Measurements from ENCODE around the gene TM9SF4. TPM values are rescaled to one million over a fixed set of nuclear protein-coding genes. Genes with fewer than 3 reads are reported as not detected.

TM9SF4 gene, protein sequence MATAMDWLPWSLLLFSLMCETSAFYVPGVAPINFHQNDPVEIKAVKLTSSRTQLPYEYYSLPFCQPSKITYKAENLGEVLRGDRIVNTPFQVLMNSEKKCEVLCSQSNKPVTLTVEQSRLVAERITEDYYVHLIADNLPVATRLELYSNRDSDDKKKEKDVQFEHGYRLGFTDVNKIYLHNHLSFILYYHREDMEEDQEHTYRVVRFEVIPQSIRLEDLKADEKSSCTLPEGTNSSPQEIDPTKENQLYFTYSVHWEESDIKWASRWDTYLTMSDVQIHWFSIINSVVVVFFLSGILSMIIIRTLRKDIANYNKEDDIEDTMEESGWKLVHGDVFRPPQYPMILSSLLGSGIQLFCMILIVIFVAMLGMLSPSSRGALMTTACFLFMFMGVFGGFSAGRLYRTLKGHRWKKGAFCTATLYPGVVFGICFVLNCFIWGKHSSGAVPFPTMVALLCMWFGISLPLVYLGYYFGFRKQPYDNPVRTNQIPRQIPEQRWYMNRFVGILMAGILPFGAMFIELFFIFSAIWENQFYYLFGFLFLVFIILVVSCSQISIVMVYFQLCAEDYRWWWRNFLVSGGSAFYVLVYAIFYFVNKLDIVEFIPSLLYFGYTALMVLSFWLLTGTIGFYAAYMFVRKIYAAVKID
- 25.7 and 38.2 TPM in 2 replicates for total RNA-seq

DNA sequence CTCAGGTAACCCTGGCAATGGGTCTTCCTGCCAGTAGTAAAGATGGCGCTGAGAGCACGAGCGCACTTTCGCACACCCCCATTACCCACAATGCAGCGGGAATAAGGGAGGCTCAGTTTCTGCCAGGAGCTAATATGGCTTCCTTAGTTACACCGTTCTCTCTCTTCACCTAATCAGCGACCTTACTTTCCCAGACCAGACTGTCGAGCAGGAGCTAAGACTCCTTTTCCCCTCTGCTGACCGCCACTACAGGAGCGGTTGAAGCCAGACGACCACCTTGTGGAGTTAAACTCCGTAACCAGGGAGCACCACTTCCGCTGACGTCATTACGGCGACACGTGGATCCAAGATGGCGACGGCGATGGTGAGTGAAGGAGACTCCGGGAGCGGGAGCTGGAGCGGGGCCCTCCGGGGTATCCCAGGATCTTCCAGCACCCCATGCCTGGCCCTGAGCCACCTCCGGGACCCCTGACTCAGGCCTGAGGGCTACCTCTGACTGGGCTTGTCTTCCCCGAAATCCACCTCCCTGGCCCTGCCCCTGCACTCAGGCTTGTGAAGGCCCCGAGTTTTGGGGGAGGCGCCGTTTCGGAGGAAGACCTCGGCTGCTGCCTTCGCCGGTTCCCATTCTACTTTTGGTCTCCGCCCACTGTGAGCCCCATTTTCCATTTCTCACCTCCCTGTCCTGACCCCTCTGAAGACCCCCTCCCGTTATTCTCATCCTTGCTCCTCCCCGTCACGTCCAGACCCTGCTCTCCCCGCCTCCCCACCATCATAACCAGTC, at the start of gene TM9SF4:
Gene TM9SF4, plus strand, starts transcription at position 323 of the 781 bp plus-strand sequence. Its CDS starts 27 bp downstream, at position 350.

DNA sequence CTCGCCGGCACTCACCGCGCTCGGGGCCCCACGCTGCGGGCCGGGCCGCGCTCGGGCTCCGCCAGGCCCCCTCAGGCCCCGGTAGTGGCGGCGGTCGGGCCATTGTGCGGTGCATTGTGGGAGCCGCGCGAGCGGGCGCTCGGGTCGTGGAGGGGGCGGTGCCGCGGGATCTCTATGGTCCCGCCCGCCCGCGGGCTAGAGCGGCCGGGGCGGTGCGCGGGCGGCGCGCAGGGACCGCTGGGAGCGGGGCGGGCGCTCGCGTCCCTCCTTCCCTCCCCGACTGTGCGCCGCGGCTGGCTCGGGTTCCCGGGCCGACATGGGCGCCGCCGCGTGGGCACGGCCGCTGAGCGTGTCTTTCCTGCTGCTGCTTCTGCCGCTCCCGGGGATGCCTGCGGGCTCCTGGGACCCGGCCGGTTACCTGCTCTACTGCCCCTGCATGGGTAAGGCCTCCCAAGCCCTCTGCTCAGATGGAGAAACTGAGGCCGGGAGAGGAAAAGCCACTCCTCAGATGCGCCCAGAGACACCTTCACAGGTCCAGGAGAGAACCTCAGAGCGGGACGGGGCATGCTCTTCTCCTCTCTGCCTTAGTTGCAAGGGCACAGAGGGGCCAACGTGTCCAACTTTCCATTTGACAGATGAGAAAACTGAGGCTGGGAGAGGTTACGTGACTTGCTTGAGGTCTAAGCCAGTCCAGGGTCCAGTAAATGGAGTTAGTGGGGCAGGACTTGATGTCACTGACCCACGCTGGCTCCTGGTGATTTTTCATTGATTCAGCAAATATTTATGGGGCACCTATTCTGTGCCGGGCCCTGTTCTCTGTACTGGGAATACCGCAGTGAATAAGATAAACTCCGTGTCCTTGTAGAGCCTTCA, 98.3 kb downstream of the TM9SF4 start, which contains the start of the genes PLAGL2 and POFUT1:
Gene PLAGL2, minus strand, starts transcription at position 118 of the 873 bp plus-strand sequence. CDS start 5,565 bp downstream, outside the sequence.
Gene POFUT1, plus strand, starts transcription at position 255 of the 873 bp plus-strand sequence. Its CDS starts 62 bp downstream, at position 317.

Other genes starting within 250 kb of the TM9SF4 start
- gene DUSP15, start 239.2 kb upstream of the TM9SF4 start, total RNA-seq: not detected in 2 replicates
- gene TTLL9, start 239.1 kb upstream of the TM9SF4 start, total RNA-seq: not detected in 2 replicates
- gene PDRG1, start 157.7 kb upstream of the TM9SF4 start, total RNA-seq: 13.0 and 18.0 TPM in 2 replicates
- gene XKR7, start 141.6 kb upstream of the TM9SF4 start, total RNA-seq: not detected in 2 replicates
- not detected in 2 replicates for gene CCM2L, start 99.3 kb upstream of the TM9SF4 start, total RNA-seq
- gene HCK, start 57.5 kb upstream of the TM9SF4 start, total RNA-seq: not detected in 2 replicates
- gene PLAGL2, start 98.0 kb downstream of the TM9SF4 start, total RNA-seq: 8.3 and 10.6 TPM in 2 replicates
- gene POFUT1, start 98.2 kb downstream of the TM9SF4 start, total RNA-seq: 25.5 and 38.6 TPM in 2 replicates
- gene KIF3B, start 167.9 kb downstream of the TM9SF4 start, total RNA-seq: 11.1 and 14.2 TPM in 2 replicates
- gene ASXL1, start 248.6 kb downstream of the TM9SF4 start, total RNA-seq: 15.0 and 18.1 TPM in 2 replicates

All from airway epithelial cell (primary cell).